Effector CD4-positive, alpha-beta T cell (primary cell): ENCODE data around the gene PPP3R2.
"Not testable (repeated sequence)": the region's sequence is repeated elsewhere in the genome, so short reads cannot be mapped to it uniquely, and the experiment has no call there.

ENCODE experiments used
- DNase-seq: peaks from one replicate; pipeline ENCODE4 v3.0.0-alpha.2; 2020

The PPP3R2 gene

DNA sequence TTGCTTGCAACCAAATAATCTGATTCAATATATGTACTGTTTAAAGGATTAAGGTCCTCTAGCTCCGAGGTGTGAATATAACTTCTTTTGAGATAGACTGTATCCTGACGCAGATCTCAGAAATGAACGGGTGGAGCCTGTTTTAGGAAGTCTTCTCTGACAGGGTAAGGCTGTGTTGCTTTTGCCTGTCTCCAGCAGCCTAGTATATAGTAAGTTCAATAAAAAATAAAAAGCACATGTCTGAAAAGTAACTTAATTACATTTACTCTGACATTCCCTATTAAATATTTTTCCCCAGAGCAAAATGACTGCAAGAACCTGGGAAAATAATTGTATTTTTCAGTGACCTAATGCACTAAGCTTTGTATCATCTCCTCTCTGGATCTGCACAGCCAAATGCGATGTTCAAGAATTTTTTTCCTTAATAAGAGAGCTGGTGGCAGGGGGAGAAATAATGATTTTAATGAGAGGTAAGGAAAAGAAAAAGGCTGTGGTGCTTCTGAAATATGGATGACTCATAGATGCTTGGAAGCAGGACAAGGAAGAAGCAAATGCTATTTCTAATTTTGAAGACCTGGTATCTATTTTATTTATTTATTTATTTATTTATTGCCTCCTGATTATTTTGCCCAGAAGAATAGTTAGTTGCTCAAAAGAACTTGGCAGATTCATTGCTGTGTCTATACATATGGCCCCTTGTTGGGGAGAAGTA, 7.3 kb downstream of the PPP3R2 start:
- DNase-seq: no peak

DNA sequence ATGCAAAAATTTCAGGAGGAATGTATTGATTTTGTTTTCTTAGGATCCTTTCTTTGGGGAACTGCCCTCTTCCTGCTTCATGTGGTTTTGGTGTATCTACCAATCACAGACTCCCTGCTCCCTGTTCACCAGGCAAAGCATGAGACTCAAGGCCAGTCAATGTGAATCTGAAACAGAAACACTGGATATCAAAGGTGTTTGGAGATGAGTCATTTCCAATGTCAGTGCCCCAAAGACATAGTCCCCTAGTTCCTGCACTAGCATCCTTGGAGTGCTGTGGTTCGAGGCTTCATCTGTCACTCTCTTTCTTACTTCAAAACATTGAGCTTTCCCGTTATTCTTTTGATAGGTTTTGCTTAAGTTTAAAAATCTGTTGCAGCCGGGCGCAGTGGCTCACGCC, 8.1 kb downstream of the PPP3R2 start:
- DNase-seq: no peak

DNA sequence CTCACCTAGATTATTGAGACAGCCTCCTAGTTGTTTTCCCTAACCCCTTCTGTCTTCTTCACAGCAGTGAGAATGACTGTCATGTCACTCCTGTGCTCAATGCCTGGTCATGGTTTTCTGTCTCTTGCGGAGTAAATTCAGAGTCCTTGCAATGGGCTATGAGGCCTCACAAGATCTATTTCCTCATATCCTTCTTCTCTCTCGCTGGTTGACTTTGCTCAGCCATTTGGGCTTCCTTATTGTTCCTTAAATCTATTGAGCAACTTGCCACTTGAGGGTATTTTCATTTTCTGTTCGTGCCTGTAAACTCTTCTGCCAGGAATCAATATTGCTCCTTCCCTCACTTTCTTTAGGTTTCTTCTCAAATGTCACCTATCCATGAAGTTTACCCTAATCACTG, 9.0 kb downstream of the PPP3R2 start:
- DNase-seq: no peak

DNA sequence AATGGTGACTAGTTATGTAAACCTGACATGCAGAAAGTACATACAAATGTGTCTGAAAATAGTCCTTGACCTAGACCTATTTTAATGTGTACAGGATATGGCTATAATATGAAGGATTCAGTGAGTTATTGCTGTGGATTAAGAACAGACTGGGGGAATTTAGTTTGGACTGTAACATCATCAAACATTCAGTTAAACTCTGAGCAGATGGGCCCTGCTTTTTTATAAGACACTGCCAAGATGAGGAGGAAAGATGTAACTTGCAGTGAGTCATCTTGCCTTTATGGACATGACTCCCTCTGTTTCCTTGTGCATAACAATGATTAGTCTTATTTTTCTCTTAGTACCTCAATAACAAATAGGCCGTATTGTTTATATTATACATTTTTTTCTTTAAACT, 12.2 kb downstream of the PPP3R2 start:
- DNase-seq: no peak

DNA sequence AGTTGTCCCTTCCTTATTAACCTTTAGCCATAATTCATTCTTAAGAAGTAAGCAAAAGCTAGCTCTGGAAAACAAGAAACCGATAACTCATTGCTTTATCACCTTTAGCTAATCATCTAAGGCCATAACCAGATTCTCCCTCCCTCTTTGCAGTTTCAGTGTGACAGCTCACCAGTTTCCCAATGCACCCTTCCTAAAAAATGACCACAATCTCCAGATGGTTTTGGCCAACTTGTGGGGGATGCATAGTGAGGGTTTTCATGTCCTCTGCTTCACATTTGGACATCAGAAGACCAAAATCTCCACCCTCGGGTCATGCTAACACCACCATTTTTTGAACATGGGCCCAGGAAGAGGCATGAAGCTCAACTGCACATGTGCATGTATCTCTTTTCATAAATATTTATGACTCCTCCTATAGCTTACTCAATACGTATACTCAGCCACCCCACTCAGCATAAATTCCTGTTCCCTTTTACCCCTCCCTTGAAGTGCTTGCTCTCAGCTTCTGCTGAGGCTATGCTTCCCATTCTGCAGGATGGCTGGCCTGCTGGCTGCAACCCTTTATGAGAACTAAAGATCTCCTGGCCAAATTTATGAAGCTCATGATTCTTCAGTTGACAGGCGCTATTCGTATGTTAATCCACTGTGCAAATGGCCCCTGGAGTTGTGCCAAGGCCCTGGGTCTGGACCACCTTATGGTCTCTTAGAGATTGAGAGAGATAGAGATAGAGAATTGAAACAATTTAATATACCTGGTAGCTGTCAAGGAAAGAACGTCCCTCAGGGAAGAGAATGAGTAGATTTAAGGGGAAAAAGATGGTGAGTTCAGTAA, 14.8 kb downstream of the PPP3R2 start:
- DNase-seq: no peak

DNA sequence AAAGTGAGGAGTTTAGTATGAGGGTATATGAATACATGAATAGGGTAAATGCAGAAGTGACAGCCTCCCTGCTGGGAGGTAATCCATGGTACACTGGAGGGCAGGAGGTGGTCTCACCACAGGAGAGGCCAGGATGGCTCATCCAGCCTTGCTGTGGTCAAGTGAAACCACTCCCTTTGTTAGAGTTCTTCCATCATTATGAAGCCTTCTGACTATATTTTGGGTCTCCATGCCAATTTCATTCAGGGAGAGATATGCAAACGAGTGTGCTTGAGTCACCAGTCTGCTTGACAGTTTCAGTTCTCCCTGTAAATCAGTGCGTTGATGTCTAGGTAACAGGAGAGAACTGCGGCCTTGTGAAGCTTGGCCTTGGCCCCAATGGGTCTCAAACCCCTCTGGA, 16.4 kb downstream of the PPP3R2 start:
- no peak for DNase-seq

DNA sequence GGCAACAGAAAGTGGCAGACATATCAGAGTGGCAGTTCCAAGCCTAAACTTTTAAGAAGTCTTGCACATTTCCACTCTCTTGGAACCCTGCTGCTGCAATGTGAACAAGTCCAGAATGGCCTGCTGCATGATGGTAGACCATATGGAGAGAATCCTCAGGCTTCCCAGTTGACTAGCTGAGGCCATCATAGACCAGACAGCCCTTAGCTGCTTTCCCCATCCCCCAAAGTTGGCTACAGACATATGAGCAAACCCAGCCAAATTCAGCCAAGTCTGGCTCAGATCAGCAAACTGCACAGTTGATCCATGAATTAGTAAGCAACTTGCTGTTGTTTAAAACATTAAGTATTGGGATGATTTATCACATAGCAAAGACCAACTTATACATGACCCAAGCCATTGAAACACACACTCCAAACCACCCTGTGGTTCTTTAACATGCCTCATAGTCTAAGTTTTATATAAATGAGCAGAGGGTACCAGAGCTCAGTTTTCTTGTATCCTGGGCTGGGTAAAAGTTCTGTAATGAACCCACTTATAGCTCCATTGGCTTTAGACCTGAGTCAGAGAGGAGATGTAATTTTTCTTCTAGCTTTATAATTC, 19.9 kb downstream of the PPP3R2 start:
- DNase-seq: no peak

DNA sequence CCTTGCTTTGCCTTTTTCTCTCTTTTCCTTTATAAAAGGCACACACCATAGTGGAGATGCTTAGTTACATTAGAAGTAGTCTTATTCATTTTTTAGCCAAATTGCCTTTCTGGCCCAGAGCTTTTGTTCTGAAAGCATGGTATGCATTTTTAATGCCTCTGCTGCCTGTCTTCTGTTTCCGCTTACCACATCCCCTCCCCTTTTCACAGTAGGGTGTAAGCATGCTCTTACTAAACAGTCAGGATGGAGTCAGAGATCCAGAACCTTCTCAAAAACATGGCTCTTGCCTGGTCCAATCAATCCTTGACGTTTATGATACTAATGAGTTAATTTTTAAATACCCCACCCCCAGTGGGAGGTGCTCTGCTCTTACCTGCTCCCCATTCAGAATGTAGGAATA, 22.5 kb downstream of the PPP3R2 start:
- no peak for DNase-seq

DNA sequence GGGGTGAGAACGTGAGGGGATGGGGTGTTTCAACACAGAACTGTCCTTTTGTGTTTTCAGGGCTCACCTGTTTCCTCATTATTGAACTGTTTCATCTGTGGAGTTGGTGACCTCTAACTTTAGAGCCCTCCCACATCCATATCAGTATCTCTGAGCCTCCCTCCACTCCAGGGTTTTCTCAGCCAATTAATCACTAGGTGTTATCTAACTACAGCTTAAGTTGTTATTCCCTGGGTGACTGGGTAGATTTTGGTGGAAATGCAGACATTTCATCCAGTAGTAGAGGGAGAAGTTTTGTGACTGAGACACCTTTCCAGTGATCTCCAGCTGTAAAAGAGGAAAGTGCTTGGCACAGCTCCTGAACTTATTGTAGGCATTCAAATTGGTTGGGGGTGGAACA, 23.7 kb downstream of the PPP3R2 start:
- no peak for DNase-seq

DNA sequence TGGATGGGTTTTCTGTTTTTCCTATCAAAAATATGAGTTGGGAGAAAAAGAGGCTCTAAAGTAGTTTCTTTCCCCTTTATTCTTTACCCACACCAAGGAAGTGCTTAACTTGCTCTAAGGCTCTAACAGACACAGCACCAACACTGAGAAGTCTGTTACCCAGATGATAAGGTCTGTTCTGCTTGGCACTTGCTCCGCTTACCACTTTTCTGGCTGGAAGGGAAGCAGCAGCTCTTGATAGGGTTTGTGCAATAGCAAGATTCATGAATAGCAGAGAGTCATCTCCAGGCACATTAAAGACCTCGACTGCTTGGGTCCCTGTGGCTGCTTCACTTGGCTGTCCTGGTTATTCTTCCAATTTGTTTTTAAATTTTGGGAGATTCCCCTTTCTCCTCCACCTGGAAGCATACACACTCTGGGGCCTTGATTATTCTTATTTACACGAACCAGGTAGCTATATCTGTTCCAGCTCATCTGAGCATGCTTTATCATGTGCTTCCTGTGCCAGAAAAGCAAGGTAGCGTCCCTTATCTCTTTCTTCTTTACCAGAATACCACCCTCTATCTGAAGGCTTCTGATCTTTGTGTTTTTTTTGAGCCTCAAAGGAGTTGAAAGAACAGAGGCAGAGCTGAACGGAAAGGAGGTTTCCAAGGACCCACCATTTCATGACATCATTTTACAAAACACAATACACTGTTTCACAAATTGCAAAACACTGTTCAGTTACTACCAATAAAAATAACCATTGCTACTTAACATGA, 24.8 kb downstream of the PPP3R2 start:
- DNase-seq: no peak

DNA sequence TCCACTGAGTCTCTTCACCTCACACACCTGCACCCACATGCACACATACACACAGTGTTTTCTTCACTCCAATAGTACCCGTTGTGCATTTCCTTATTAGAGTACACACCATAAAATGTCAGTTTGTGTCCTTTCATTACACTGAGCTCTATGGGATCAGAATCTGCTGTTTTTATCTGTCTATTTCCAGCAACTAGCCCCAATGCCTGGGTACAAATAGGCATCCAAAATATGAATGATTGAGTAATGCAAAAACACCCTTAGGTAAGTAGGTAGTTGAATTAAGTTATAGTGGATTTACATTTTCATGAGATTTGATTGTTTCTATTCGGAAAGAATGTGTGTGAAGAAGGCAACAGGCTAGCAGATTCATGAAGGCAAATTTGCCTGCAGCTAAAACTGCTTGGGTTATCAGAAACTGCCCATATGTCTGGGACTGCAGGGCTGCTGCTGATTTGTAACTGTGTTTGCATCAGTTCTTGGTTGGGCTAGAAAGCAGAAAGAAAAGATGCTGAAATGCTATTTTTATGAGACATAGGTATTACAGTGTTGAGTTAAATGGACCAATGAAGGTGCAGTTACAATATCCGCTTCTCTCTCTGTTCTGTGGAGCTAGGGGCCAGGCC, 26.9 kb downstream of the PPP3R2 start:
- no peak for DNase-seq

DNA sequence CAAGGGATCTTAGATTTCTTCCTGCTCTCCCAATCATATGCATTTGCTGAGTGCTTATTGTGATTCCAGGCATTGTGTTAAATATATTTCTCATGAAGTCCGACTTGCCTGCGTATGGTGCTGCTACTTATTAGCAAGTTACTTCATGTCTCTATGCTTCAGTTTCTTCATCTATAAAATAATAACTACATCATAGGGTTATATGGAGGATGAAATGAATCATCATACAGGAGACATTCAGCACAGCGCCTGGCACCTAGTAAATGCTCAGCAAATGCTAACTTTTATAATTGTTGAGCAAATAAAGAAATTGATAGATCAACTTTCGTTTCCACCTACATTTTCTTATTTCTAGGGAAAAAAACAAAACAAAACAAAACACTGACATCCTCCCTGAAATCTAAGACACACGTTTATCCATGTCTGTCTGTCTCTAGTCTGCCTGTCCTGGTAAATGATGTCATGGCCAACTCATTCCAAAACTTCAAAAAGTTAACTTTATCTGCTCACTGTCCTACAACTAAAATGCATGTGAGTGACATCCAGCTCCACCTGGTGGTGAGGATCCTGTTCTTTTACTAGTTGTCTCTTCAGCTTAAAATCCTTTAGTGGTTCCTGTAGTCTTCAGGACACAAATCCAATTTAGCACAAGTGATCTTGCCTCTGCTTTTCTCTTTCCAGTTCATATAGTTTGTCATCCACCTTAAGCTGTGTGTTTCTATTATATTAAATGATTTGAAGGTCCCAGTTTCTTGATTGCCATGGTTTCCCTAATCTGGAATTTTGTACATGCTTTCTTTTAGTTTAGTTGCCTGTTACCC, 27.7 kb downstream of the PPP3R2 start:
- DNase-seq: no peak

DNA sequence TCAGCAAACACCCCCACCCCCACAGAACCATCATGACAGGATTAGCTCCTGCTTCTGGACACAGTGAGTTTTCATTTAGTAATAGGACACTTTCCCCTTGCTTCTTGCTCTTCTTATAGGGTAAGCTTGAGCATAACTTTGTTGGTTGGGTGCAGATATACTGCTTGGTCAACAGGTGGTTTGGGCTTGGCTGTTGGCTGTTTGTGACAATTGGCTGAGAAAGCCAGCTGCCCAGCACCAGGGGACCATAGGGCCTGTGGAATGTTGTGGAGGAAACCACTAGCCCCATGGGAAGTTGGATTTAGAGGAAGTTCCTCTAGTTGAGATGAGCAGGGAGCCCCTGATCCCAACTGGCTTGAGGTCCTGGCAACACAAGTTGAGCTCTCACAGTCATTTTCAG, 30.5 kb downstream of the PPP3R2 start:
- no peak for DNase-seq

DNA sequence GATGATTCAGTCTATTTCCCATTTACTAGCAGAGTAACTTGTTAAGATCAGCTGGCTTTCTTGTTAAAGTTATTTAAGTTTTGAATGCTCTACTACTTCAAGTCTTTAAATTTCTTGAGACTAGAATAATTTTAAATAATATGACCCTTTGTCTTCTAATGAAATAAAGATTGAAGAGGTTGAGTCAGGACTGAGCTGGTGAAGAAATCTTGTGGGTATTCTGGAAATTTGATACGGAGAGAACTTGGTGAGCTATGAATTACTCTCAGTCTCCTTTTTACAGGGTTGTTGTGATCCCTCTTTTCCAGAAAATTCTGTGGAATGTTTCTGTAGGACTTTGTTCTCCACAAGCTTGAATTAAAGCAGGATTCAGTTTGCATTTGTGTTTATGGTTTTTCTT, 31.8 kb downstream of the PPP3R2 start:
- no peak for DNase-seq

DNA sequence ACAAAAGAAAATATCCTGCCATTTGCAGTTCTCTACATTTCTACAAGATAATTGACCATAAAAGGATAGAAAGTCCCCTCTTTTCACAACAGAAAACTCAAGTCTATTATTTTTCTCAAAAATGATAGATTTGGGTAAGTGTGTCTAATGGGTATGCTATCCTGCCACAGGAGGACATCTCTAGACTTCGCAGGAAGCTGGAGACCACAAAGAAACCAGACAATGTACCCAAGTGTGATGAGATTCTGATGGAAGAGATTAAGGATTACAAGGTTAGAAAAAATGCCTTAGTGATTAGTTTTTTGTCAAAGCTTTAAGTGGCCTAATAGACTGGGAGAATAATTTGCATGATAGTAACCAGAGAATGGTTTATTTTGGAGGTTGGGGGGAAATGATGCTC, 33.0 kb downstream of the PPP3R2 start:
- DNase-seq: no peak

DNA sequence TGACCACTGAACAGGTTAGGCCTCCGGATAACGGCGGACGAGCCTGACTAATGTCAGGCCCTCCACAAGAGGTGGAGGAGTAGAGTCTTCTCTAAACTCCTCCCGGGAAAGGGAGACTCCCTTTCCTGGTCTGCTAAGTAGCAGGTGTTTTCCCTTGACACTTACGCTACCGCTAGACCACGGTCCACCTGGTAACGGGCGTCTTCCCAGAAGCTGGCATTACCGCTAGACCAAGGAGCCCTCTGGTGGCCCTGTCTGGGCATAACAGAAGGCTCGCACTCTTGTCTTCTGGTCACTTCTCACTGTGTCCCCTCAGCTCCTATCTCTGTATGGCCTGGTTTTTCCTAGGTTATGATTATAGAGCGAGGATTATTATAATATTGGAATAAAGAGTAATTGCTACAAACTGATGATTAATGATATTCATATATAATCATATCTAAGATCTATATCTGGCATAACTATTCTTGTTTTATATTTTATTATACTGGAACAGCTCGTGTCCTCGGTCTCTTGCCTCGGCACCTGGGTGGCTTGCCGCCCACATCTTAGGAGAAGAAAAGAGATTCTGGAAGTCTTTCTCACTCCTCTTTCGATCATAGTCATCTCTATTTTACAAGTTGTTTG, 45.2 kb downstream of the PPP3R2 start:
- DNase-seq: not testable (repeated sequence)

DNA sequence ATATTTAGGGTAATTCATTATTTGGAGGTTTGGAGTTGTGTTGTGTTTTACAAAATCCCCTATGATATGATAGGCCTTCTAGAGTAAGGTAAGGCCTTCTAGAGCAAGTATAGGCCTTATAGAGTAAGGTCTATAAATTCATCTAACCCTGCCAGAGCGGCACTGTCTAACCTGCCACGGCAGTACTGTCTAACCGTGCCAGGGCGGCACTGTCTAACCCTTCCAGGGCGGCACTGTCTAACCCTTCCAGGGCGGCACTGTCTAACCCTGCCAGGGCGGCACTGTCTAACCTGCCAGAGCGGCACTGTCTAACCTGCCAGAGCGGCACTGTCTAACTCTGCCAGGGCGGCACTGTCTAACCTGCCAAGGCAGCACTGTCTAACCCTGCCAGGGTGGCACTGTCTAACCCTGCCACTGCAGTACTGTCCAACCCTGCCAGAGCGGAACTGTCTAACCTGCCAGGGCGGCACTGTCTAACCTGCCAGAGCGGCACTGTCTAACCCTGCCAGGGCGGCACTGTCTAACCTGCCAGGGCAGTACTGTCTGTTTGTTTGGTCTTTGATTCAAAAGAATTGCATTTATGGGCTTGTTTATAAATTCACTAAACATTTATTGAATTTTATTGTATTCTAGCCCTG, 51.6 kb downstream of the PPP3R2 start:
- DNase-seq: no peak
